Neural progenitor cell (in vitro differentiated cells): ENCODE data around the gene ITIH5.
"Not testable (repeated sequence)": the region's sequence is repeated elsewhere in the genome, so short reads cannot be mapped to it uniquely, and the experiment has no call there.

ENCODE experiments used
- EZH2 ChIP-seq: fragments of 200-600 bp; sonication (generic); IDR thresholded peaks from 2 replicates; pipeline ENCODE4 v1.6.1; 2017; ENCODE audit warnings: antibody characterized with exemption, mild to moderate bottlenecking, moderate library complexity
- TF ChIP-seq, protein P1 (sequence below): fragments of 200-600 bp; sonication (generic); IDR thresholded peaks from 2 replicates; pipeline ENCODE4 v1.5.1; 2017; ENCODE audit warnings: antibody characterized with exemption, mild to moderate bottlenecking

DNA sequence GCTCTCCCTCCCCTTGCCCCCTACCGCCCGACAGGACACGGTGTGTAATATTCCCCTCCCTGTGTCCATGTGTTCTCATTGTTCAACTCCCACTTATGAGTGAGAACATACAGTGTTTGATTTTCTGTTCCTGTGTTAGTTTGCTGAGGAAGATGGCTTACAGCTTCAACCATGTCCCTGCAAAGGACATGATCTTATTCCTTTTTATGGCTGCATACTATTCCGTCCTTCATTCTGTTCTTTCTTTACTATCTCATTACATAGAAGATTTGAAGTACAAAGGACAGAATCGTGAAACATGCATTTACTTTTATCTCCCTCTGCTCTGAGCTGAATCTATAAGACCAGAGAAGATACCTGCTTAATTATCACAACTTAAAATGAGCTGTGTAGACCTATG, 44.3 kb upstream of the ITIH5 start:
- TF ChIP-seq, protein P1, sequence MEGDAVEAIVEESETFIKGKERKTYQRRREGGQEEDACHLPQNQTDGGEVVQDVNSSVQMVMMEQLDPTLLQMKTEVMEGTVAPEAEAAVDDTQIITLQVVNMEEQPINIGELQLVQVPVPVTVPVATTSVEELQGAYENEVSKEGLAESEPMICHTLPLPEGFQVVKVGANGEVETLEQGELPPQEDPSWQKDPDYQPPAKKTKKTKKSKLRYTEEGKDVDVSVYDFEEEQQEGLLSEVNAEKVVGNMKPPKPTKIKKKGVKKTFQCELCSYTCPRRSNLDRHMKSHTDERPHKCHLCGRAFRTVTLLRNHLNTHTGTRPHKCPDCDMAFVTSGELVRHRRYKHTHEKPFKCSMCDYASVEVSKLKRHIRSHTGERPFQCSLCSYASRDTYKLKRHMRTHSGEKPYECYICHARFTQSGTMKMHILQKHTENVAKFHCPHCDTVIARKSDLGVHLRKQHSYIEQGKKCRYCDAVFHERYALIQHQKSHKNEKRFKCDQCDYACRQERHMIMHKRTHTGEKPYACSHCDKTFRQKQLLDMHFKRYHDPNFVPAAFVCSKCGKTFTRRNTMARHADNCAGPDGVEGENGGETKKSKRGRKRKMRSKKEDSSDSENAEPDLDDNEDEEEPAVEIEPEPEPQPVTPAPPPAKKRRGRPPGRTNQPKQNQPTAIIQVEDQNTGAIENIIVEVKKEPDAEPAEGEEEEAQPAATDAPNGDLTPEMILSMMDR = not testable (repeated sequence)
- TF ChIP-seq EZH2 = not testable (repeated sequence)
